PFSK-1 (cell line): ENCODE results near the gene KCNMA1.

Source experiments
- FOXP2 ChIP-seq: optimal IDR thresholded peaks from 2 replicates; pipeline ENCODE3; 2011; ENCODE audit warnings: borderline replicate concordance, control low read depth, inconsistent platforms; ENCODE audit not compliant: insufficient read depth; ENCODE audit errors: extremely low read length, extremely low read depth
- POLR2AphosphoS5 ChIP-seq: IDR thresholded peaks from 2 replicates; pipeline ENCODE4 v1.6.1; 2012; ENCODE audit warnings: low read depth, mild to moderate bottlenecking, control low read depth, low read length, moderate library complexity
- SIN3A ChIP-seq: IDR thresholded peaks from 2 replicates; pipeline ENCODE4 v1.6.1; 2012; ENCODE audit warnings: mild to moderate bottlenecking, low read length, moderate library complexity, borderline replicate concordance; ENCODE audit not compliant: insufficient read depth
- TAF1 ChIP-seq: IDR thresholded peaks from 2 replicates; pipeline ENCODE4 v1.6.1; 2012; ENCODE audit warnings: low read length, control low read depth, borderline replicate concordance; ENCODE audit not compliant: insufficient read depth
- TF ChIP-seq, protein P1 (sequence below), 2 experiments: IDR thresholded peaks; 2 replicates each; pipeline versions ENCODE4 v1.6.1 to v1.8.0; 2011 to 2012; ENCODE audit warnings: low read depth in 2 of 2, low read length in 2 of 2, control low read depth in 1 of 2, inconsistent platforms in 1 of 2, mild to moderate bottlenecking in 1 of 2, moderate library complexity in 1 of 2; ENCODE audit not compliant: insufficient read depth in 1 of 2

KCNMA1 gene

DNA sequence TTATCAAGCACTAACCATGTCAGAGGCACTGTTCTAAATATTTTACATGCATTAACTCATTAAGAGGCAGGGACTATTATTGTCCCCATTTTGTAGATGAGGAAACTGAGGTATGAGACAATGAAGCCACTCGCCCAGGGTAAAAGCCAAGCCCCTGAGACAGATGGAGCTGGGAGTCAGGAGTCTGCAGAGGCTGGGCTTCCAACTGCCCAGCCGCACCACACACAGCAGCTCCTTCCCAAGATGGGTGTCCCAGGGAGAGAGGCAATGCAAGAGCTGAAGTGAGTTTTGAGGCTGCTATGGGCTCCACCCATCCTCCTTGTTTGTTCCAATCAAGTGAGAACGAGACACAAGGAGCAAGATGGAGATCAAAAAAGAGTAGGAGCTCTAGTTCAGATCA is 244.2 kb downstream of the KCNMA1 start:
- TF ChIP-seq FOXP2: no peak
- TF ChIP-seq SIN3A: no peak
- TF ChIP-seq, protein P1, sequence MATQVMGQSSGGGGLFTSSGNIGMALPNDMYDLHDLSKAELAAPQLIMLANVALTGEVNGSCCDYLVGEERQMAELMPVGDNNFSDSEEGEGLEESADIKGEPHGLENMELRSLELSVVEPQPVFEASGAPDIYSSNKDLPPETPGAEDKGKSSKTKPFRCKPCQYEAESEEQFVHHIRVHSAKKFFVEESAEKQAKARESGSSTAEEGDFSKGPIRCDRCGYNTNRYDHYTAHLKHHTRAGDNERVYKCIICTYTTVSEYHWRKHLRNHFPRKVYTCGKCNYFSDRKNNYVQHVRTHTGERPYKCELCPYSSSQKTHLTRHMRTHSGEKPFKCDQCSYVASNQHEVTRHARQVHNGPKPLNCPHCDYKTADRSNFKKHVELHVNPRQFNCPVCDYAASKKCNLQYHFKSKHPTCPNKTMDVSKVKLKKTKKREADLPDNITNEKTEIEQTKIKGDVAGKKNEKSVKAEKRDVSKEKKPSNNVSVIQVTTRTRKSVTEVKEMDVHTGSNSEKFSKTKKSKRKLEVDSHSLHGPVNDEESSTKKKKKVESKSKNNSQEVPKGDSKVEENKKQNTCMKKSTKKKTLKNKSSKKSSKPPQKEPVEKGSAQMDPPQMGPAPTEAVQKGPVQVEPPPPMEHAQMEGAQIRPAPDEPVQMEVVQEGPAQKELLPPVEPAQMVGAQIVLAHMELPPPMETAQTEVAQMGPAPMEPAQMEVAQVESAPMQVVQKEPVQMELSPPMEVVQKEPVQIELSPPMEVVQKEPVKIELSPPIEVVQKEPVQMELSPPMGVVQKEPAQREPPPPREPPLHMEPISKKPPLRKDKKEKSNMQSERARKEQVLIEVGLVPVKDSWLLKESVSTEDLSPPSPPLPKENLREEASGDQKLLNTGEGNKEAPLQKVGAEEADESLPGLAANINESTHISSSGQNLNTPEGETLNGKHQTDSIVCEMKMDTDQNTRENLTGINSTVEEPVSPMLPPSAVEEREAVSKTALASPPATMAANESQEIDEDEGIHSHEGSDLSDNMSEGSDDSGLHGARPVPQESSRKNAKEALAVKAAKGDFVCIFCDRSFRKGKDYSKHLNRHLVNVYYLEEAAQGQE (IDR thresholded peaks at IDR 0.05; ENCODE audit: insufficient read depth in 1 of 2, low read depth in 2 of 2, low read length in 2 of 2): no peak

DNA sequence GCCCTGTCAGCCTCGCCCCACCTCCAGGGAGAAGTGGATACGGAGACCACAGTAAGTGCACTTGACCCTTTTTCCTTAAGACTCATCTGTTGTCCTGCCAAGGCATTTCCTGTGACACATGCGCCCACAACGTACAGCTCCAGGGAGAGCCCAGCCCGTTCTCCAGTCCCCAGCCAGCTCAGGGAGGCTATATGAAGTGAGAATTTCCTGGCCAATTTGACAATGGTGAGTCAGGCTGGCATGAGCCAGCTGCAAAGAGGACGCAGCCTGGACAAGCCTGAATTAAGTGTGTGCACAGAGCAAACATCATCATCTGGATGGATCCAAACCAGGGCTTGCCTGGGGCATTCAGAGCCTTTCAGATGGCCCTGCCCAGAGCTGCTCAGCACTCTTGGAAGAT is 244.8 kb downstream of the KCNMA1 start:
- no peak for TF ChIP-seq POLR2AphosphoS5
- TF ChIP-seq, protein P1 (IDR thresholded peaks at IDR 0.05; ENCODE audit: insufficient read depth in 1 of 2, low read depth in 2 of 2, low read length in 2 of 2): no peak

DNA sequence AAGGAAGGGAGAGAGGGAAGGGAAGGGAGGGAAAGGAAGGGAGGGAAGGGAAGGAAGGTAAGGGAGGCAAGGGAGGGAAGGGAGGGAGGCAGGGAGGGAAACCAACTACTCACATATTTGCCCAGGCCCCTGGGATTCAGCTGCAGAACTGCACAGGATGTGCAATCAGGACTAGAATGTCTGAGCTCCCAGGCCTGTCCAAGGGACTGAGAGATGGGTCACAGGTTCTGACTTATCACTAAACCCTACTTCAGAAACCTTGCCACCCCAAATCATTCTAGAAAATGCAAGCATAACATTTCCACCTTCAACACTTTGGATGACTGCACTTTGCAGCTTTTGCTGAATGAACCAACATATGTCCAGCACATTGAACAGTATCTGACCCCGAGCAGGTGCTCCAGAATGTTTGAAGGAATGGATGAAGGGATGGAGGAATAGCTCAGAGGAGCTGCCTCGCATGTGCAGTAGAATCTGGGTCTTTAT is 245.3 kb downstream of the KCNMA1 start:
- TF ChIP-seq POLR2AphosphoS5 (0 out of 2 replicates have a peak, but pooled peaks have one; percentile 36), FOXP2 (no peak)

DNA sequence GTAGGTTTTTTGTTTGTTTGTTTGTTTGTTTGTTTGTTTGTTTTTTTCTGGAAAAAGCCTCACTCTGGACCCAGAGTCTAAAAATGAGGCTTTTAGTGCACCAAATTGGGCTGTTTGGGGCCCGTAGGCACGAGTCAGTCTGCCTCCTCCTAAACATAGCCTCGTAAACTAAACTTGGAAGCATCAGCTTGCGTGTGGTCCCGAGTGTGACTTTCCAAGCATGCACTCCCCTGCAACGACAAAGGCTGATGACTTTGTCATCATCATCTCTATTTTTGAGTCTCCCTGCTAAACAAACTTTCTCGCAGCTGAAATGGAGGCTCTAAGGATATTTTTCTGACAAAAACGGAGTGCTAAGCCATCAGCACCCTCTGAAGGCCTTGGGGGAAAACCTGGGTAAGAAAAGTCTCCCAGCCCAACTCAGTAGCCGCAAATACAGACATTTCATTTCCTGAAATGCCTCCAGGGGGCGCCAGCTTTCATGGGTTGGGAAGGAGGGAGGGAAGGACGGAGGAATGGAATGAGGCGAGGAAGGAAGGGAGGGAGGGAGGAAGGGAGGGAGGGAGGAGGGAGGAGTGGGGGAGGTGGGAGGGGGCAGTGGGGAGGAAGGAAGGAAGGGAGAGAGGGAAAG is 245.9 kb downstream of the KCNMA1 start:
- no peak for TF ChIP-seq FOXP2
- TF ChIP-seq TAF1: 0 out of 2 replicates have a peak, but pooled peaks have one; percentile 23
- TF ChIP-seq, protein P1 (IDR thresholded peaks at IDR 0.05; ENCODE audit: insufficient read depth in 1 of 2, low read depth in 2 of 2, low read length in 2 of 2): no peak
- TF ChIP-seq POLR2AphosphoS5: peak; percentile 35; the same call in 1 of the 2 replicates
- no peak for TF ChIP-seq SIN3A

DNA sequence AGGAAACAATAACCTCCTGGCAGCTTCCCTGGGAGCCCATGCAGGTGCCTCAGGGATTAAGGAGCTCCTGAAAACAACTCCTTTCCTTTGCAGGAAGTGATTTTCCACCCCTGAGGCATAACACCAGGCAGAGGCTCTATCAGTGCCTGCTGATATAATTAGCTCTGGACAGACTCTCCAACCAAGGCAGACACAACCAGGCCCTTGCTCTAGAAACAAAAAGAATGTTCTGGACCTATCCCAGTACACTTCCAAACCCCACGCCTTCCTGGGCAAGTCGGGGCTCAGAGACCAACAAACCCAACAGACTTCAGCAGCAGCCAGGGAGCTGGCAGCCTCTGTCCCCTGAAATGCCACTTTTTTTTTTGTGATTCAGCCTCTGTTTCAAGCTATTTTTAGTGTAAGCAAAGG is 247.1 kb downstream of the KCNMA1 start:
- no peak for TF ChIP-seq SIN3A
- TF ChIP-seq, protein P1 (IDR thresholded peaks at IDR 0.05; ENCODE audit: insufficient read depth in 1 of 2, low read depth in 2 of 2, low read length in 2 of 2): no peak
- no peak for TF ChIP-seq TAF1
- TF ChIP-seq FOXP2: no peak
- no peak for TF ChIP-seq POLR2AphosphoS5
